Fibroblast of upper back skin (primary cell): ENCODE data around the gene ZFHX2.
"Not testable (repeated sequence)": the region's sequence is repeated elsewhere in the genome, so short reads cannot be mapped to it uniquely, and the experiment has no call there.

Source experiments
- DNase-seq: peaks from one replicate; pipeline ENCODE4 v3.0.0-alpha.2; 2013

Gene ZFHX2

GRCh38 chr14:23538785-23539184, 12.8 kb downstream of the ZFHX2 start:
- DNase-seq, result peak; percentile 42

- no peak for DNase-seq
Measured at GRCh38 chr14:23538050-23538718, 13.4 kb downstream of the ZFHX2 start.

- DNase-seq, result peak; percentile 16
Measured at GRCh38 chr14:23537351-23538049, 14.1 kb downstream of the ZFHX2 start.

GRCh38 chr14:23536906-23537305, 14.7 kb downstream of the ZFHX2 start:
- DNase-seq, result not testable (repeated sequence)

DNA sequence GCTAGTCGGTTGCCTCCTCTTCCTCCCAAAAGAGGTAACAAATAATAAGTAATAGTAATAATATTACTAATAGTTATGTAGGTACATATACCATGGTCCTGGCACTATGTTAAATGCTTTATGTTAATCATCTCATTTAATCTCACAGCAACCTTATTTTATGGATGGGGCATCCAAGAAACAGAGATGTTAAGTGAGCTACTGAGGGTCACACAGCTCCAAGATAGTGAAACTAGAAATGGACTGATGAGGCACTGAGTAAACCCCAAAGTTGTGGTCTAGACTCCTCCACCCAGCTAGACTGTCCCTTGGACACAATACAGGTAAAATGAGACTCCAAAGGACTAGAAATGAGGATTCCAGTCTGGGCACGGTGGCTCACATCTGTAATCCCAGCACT, 15.1 kb downstream of the ZFHX2 start:
- no peak for DNase-seq

DNA sequence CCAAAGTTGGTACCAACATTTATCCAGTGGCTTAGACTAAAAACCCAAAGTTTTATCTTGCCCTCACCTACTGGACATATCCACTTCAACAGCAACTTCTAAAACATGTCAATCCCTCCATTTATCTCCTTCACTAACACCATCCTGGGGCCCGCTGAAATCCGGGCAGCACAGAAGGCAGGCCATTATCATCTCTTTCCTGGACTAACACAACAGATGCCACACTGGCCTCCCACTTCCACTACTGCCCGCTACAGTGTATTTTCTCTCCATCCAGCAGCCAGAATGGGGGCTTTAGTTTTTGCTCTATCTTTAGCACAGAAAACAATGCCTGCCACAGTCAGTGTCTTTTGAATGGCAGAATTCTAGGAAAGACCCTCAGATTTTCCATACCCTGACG, 15.6 kb downstream of the ZFHX2 start:
- DNase-seq, result no peak

GRCh38 chr14:23533652-23534435, 17.7 kb downstream of the ZFHX2 start:
- no peak for DNase-seq

GRCh38 chr14:23532658-23533057, 18.9 kb downstream of the ZFHX2 start:
- no peak for DNase-seq

GRCh38 chr14:23531391-23531790, 20.2 kb downstream of the ZFHX2 start:
- DNase-seq, result no peak

- no peak for DNase-seq
Measured at GRCh38 chr14:23530375-23531055, 21.1 kb downstream of the ZFHX2 start.

DNA sequence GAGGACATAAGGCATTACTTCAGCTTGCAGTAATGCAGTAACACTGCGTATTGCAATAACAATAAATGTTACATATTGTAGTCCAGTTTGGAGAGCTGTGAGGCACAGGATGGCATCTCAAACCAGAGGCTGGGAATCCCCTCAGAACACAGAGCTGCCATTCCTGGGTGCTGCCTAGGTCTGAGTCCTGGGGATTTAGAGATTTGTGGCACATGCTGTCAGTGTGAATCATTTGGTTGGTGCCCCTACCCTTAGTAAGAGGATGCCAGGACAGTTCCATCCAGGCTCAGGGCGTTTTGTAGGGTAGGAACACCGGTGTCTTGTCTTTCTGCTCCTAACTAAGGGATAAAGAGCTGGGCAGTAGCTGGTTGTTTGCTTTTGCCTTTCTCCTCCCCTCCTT, 22.5 kb downstream of the ZFHX2 start:
- no peak for DNase-seq

DNA sequence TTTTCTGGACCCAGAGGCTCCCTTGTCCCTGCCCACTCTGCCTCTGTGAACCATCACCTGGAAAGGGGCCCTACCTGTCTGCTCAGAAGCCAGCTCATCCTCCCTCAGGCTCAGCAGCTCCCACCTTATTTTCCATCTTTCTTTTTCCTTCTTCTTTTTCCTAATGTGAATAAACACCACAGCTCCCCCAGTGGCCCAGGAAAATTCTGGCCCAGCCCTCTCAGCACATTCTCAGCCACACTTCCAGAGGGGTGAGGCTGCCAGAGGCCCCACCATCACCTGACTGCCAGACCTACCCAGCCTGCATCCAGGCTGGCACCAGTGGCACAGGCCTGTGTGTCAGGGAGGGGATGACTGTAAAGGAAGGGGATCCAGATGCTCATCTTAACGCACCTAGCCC, 23.0 kb downstream of the ZFHX2 start:
- no peak for DNase-seq

GRCh38 chr14:23525611-23526010, 26.0 kb downstream of the ZFHX2 start:
- no peak for DNase-seq

DNA sequence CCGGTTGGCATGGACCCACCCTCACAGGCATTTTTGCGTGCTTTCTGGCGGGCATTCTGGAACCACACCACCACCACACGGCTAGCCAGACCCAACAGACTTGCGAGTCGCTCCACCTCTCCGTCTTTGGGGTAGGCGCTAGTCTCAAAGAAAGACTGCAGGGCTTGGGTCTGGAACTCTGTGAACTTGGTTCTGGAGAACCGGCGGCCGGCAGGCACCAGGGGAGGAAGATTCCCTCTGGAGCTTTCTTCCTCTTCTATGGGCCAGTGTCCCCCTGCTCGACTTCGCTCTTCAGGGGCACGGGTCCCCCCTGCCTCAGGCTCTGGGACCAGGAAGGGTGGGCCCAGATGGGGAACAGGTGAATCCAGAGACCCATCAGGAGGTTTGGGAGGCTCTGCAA, 26.6 kb downstream of the ZFHX2 start:
- DNase-seq, result no peak

DNA sequence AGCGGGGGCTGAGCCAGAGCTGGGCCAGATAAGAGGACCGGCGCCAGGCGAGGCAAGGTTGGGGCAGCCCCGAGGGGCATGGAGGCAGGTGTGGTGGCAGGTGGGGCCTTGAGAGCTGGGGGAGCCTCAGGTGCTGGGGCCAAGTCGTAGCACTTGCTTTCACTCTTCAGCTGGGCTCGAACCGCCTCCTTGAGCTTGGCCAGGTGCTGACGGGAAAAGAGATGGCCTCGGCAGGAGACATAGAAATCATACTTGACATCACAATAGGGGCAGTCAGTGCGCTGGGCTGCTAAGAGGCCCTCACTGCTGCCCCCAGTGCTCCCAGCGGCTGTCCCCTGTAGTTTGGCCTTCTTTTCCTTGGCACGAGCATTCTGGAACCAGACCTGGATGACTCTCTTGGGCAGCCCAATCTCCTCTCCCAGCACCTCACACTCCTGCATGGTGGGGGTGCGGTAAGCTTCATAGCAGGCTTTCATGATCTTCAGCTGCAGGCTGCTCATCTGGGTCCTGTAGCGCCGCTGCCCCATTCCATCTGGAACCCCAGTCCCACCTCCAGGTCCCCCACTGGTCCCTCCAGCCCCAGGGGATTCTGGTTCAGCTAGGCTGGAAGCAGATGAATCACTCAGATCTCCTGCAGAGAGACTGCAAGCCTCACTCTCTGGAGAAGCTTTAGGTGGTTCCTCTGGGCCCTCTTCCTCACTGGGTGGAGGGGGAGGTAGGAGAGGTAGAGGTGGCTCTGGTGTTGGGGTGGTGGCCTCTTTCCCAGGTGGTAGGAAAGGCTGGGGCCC, 28.1 kb downstream of the ZFHX2 start:
- no peak for DNase-seq

- DNase-seq, result no peak
Measured at GRCh38 chr14:23522643-23523198, 28.8 kb downstream of the ZFHX2 start.

- no peak for DNase-seq
Measured at GRCh38 chr14:23521785-23522640, 29.6 kb downstream of the ZFHX2 start.

- DNase-seq, result no peak
Measured at GRCh38 chr14:23520899-23521533, 30.5 kb downstream of the ZFHX2 start.

DNA sequence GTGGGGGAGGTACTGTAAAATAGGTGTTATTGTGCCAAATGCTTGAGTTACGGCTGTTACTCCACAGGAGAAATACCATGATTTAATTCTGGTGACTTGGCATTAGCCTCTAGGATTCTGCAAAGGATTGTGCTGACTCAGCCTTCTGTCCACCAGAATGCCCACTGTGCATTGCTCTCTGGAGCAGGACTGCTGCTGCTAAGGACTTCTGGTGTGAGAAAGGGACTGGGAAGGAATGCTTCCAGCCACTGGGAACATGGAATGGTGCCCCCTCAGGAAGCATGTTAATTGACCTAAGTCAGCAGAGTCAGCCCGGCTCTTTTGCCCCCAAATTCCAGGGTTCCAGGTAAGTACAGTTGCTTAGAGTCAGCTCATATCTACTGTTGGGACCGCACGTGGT, 32.9 kb downstream of the ZFHX2 start:
- DNase-seq, result no peak

- no peak for DNase-seq
Measured at GRCh38 chr14:23517650-23518326, 33.8 kb downstream of the ZFHX2 start.
